A673 (cell line): ENCODE data around the gene EBF4.

Experiments used
- CTCF ChIP-seq: fragments of 300-800, 200-600 bp; sonication (generic); conservative IDR thresholded peaks from 2 replicates; pipeline ENCODE4 v1.5.1; 2017; ENCODE audit warnings: low read depth, mild to moderate bottlenecking, antibody characterized with exemption, low read length, moderate library complexity, mixed read lengths
- EZH2 ChIP-seq: fragments of 200-600 bp; sonication (generic); IDR thresholded peaks from 2 replicates; pipeline ENCODE4 v1.6.1; 2017; ENCODE audit warnings: borderline replicate concordance, low read depth, mild to moderate bottlenecking, mixed read lengths, antibody characterized with exemption, low read length; ENCODE audit not compliant: poor library complexity, severe bottlenecking

GRCh38 chr20:2760952-2761305 is 68.3 kb downstream of the EBF4 start:
- TF ChIP-seq CTCF (no peak), EZH2 (no peak)
